DND-41 (cell line): ENCODE results near the gene FAM89A.

Source experiments
- EZH2 ChIP-seq: IDR thresholded peaks from 3 replicates; pipeline ENCODE4 v1.6.1; 2012; ENCODE audit warnings: borderline replicate concordance, low read depth, mild to moderate bottlenecking, moderate library complexity, low read length, inconsistent platforms; ENCODE audit not compliant: severe bottlenecking
- TF ChIP-seq, protein P1 (sequence below): IDR thresholded peaks from 2 replicates; pipeline ENCODE4 v1.5.1; 2012; ENCODE audit warnings: borderline replicate concordance, low read length, moderate library complexity, mild to moderate bottlenecking; ENCODE audit not compliant: poor library complexity, severe bottlenecking; ENCODE audit errors: extremely low read depth

GRCh38 chr1:230982696-230983095, 57.4 kb downstream of the FAM89A start:
- TF ChIP-seq, protein P1, sequence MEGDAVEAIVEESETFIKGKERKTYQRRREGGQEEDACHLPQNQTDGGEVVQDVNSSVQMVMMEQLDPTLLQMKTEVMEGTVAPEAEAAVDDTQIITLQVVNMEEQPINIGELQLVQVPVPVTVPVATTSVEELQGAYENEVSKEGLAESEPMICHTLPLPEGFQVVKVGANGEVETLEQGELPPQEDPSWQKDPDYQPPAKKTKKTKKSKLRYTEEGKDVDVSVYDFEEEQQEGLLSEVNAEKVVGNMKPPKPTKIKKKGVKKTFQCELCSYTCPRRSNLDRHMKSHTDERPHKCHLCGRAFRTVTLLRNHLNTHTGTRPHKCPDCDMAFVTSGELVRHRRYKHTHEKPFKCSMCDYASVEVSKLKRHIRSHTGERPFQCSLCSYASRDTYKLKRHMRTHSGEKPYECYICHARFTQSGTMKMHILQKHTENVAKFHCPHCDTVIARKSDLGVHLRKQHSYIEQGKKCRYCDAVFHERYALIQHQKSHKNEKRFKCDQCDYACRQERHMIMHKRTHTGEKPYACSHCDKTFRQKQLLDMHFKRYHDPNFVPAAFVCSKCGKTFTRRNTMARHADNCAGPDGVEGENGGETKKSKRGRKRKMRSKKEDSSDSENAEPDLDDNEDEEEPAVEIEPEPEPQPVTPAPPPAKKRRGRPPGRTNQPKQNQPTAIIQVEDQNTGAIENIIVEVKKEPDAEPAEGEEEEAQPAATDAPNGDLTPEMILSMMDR = no peak
- TF ChIP-seq EZH2 = no peak
